ENCODE data around the gene TMEM182.
A peak's percentile ranks its signal among the peaks of the same experiment; 100 is the strongest.

Gene TMEM182

GRCh38 chr2:102743259-102743658, 18.6 kb upstream of the TMEM182 start:
- no peak for DNase-seq (ENCODE audit: low read depth)
- no peak overlapping the region for H3K4me3 ChIP-seq (ENCODE audit: low read depth, low read length)
- no peak for TF ChIP-seq MYC (IDR thresholded peaks at IDR 0.05; ENCODE audit: low read depth, low read length)
- TF ChIP-seq CTCF (IDR thresholded peaks at IDR 0.05; ENCODE audit: low read depth, low read length): no peak
- no peak for TF ChIP-seq POLR2A (IDR thresholded peaks at IDR 0.05; ENCODE audit: extremely low read depth, insufficient read length)
- TF ChIP-seq MAX (IDR thresholded peaks at IDR 0.05; ENCODE audit: low read depth, low read length): no peak

GRCh38 chr2:102748107-102748506, 13.7 kb upstream of the TMEM182 start:
- TF ChIP-seq MAX (IDR thresholded peaks at IDR 0.05; ENCODE audit: low read depth, low read length) (no peak), POLR2A (IDR thresholded peaks at IDR 0.05; ENCODE audit: extremely low read depth, insufficient read length) (no peak), MYC (IDR thresholded peaks at IDR 0.05; ENCODE audit: low read depth, low read length) (no peak), CTCF (IDR thresholded peaks at IDR 0.05; ENCODE audit: low read depth, low read length) (no peak)
- no peak overlapping the region for H3K4me3 ChIP-seq (ENCODE audit: low read depth, low read length)

GRCh38 chr2:102749938-102750337, 11.9 kb upstream of the TMEM182 start:
- DNase-seq (ENCODE audit: low read depth): no peak
- H3K4me3 ChIP-seq (ENCODE audit: low read depth, low read length): no peak overlapping the region
- TF ChIP-seq MYC (IDR thresholded peaks at IDR 0.05; ENCODE audit: low read depth, low read length) (no peak), CTCF (IDR thresholded peaks at IDR 0.05; ENCODE audit: low read depth, low read length) (no peak), MAX (IDR thresholded peaks at IDR 0.05; ENCODE audit: low read depth, low read length) (no peak), POLR2A (IDR thresholded peaks at IDR 0.05; ENCODE audit: extremely low read depth, insufficient read length) (no peak)

More at GRCh38 chr2:102748107-102748506, 13.7 kb upstream of the TMEM182 start:
- no peak for DNase-seq (ENCODE audit: low read depth)

- H3K4me3 ChIP-seq (ENCODE audit: low read depth, low read length): no peak overlapping the region
- TF ChIP-seq MYC (IDR thresholded peaks at IDR 0.05; ENCODE audit: low read depth, low read length) (no peak), CTCF (IDR thresholded peaks at IDR 0.05; ENCODE audit: low read depth, low read length) (peak; percentile 62), MAX (IDR thresholded peaks at IDR 0.05; ENCODE audit: low read depth, low read length) (no peak)
- peak; percentile 69 for DNase-seq (ENCODE audit: low read depth)
Measured at GRCh38 chr2:102753563-102754159, 8.2 kb upstream of the TMEM182 start.

- no peak overlapping the region for H3K4me3 ChIP-seq (ENCODE audit: low read depth, low read length)
- no peak for DNase-seq (ENCODE audit: low read depth)
- TF ChIP-seq MAX (IDR thresholded peaks at IDR 0.05; ENCODE audit: low read depth, low read length) (no peak), MYC (IDR thresholded peaks at IDR 0.05; ENCODE audit: low read depth, low read length) (no peak), POLR2A (IDR thresholded peaks at IDR 0.05; ENCODE audit: extremely low read depth, insufficient read length) (no peak), CTCF (IDR thresholded peaks at IDR 0.05; ENCODE audit: low read depth, low read length) (no peak)
Measured at GRCh38 chr2:102754456-102755145, 7.2 kb upstream of the TMEM182 start.

All from NB4 (cell line).